Neutrophil (primary cell): Measurements from ENCODE around the gene TSHZ1.

Experiments
- H3K27ac ChIP-seq: fragments of 200-600 bp; sonication (generic); 2 replicates; pipeline ENCODE4 v1.5.1; 2016; ENCODE audit warnings: mild to moderate bottlenecking, moderate library complexity
- H3K27me3 ChIP-seq: fragments of 200-600 bp; sonication (generic); 2 replicates; pipeline ENCODE4 v1.6.0; 2016; ENCODE audit warnings: mild to moderate bottlenecking
- H3K36me3 ChIP-seq: fragments of 200-600 bp; sonication (generic); 2 replicates; pipeline ENCODE4 v1.5.1; 2017
- H3K4me1 ChIP-seq, 2 experiments: fragments of 200-600 bp in 1 of 2; sonication (generic) in 1 of 2; 1 replicate in 1 of 2; 2 replicates in 1 of 2; pipeline versions ENCODE4 v1.5.1 to v1.6.1; 2013 to 2016; ENCODE audit warnings: low read depth in 1 of 2, low read length in 1 of 2, mild to moderate bottlenecking in 1 of 2, moderate library complexity in 1 of 2; ENCODE audit not compliant: control insufficient read depth in 1 of 2, insufficient read depth in 1 of 2
- H3K4me3 ChIP-seq, 2 experiments: fragments of 200-600 bp in 1 of 2; sonication (generic) in 1 of 2; 1 replicate in 1 of 2; 2 replicates in 1 of 2; pipeline ENCODE4 v1.5.1; 2013 to 2016; ENCODE audit warnings: low read depth in 1 of 2, low read length in 1 of 2, mild to moderate bottlenecking in 1 of 2, moderate library complexity in 1 of 2
- H3K9me3 ChIP-seq: fragments of 200-600 bp; sonication (generic); 2 replicates; pipeline ENCODE4 v1.5.1; 2016
- TF ChIP-seq, protein P1 (sequence below): fragments of 200-600 bp; sonication (generic); IDR thresholded peaks from 2 replicates; pipeline ENCODE4 v1.5.1; 2016; ENCODE audit warnings: antibody characterized with exemption

TSHZ1 gene

GRCh38 chr18:75218065-75218923 lies 7.7 kb downstream of the TSHZ1 start:
- Histone ChIP-seq H3K27me3 (no peaks in the 10 kb centered on the region), H3K36me3 (no peaks in the 10 kb centered on the region), H3K9me3 (no peaks in the 10 kb centered on the region), H3K4me3 (no peak overlapping the region), H3K27ac (no peak overlapping the region), H3K4me1 (no peaks in the 10 kb centered on the region)
- TF ChIP-seq, protein P1, sequence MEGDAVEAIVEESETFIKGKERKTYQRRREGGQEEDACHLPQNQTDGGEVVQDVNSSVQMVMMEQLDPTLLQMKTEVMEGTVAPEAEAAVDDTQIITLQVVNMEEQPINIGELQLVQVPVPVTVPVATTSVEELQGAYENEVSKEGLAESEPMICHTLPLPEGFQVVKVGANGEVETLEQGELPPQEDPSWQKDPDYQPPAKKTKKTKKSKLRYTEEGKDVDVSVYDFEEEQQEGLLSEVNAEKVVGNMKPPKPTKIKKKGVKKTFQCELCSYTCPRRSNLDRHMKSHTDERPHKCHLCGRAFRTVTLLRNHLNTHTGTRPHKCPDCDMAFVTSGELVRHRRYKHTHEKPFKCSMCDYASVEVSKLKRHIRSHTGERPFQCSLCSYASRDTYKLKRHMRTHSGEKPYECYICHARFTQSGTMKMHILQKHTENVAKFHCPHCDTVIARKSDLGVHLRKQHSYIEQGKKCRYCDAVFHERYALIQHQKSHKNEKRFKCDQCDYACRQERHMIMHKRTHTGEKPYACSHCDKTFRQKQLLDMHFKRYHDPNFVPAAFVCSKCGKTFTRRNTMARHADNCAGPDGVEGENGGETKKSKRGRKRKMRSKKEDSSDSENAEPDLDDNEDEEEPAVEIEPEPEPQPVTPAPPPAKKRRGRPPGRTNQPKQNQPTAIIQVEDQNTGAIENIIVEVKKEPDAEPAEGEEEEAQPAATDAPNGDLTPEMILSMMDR = no peak

- H3K27me3 ChIP-seq = no peaks in the 10 kb centered on the region
- H3K36me3 ChIP-seq = no peaks in the 10 kb centered on the region
- H3K27ac ChIP-seq = no peak overlapping the region
- peaks cover 0 to 1% of the 10 kb centered on the region in 2 experiments for H3K4me1 ChIP-seq
- H3K9me3 ChIP-seq = no peaks in the 10 kb centered on the region
- no peak overlapping the region for H3K4me3 ChIP-seq
- TF ChIP-seq, protein P1 = no peak
These were observed 9.3 kb downstream of the TSHZ1 start for GRCh38 chr18:75219745-75220375.

DNA sequence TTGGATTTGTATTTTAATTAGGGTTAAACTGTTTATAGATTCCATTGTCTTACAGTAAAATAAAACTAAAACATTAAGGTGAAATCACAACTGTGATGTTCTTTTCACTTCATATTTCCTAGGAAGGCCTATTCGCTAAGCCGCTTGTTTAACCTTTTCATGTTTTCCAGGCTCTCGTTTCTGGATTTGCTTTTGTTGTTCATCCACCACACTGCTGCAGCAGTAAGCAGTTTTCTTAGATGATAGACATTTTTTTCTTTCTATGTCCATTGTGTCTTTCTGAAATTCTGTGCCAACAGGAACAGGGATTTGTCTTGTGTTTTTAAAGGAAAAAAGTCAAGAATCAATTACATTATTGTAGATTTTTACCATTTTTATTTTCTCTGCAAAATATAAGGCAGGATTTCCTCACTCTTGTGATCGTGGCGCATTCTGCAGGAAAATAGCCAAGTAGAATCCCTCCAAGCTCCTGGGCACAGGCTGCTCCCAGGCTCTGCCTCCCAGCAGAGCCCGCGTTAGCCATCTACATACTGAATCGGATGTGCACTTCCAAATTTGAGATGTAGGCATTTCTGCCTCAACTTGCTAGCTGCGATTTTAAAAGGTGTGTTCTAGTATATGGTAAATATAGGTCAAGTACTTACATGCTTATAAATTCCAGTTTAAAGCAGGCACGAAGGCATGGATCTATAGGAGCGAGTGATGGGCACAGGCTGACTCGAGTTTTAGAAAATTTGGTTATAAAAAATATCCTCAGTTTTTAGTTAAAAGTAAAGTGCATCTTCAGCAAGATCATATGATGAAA lies 10.2 kb downstream of the TSHZ1 start:
- no peaks in the 10 kb centered on the region for H3K9me3 ChIP-seq
- no peaks in the 10 kb centered on the region for H3K27me3 ChIP-seq
- H3K4me3 ChIP-seq = no peak overlapping the region
- peaks cover 0 to 4% of the 10 kb centered on the region in 2 experiments for H3K4me1 ChIP-seq
- no peaks in the 10 kb centered on the region for H3K36me3 ChIP-seq
- TF ChIP-seq, protein P1 = no peak
- H3K27ac ChIP-seq = no peak overlapping the region

GRCh38 chr18:75221397-75221796 lies 10.8 kb downstream of the TSHZ1 start:
- Histone ChIP-seq H3K9me3 (no peaks in the 10 kb centered on the region), H3K27me3 (no peaks in the 10 kb centered on the region), H3K4me3 (no peak overlapping the region), H3K4me1 (peaks cover 0 to 4% of the 10 kb centered on the region in 2 experiments), H3K27ac (no peak overlapping the region), H3K36me3 (no peaks in the 10 kb centered on the region)
- TF ChIP-seq, protein P1 = no peak

DNA sequence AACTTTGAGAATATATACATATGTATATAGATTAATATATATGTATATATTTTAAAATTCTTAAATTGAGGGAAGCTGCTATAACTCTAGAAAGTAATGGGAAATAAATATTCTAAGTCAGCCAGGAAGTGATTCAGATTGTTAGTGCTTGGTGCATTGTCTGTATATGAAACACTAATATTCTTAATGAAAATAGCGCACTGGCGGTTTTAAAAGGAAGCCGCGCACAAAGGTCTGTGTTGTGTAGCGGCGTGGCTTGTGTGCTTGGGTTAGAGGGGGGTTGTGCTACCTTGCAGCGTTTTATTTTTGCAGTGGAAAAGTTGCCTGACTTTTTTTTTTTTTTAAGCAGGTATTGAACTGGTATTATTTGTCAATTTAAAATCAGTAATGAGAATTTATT lies 11.3 kb downstream of the TSHZ1 start:
- no peak overlapping the region for H3K4me3 ChIP-seq
- TF ChIP-seq, protein P1 = no peak
- H3K4me1 ChIP-seq = peaks cover 0 to 4% of the 10 kb centered on the region in 2 experiments
- H3K9me3 ChIP-seq = no peaks in the 10 kb centered on the region
- no peaks in the 10 kb centered on the region for H3K36me3 ChIP-seq
- no peak overlapping the region for H3K27ac ChIP-seq
- H3K27me3 ChIP-seq = no peaks in the 10 kb centered on the region
